IMR-90 (cell line): ENCODE measurements around the gene CRISPLD2. TPM values are rescaled to one million over a fixed set of nuclear protein-coding genes. Genes with fewer than 3 reads are reported as not detected.

Experiments used
- ATAC-seq: fragments of 200-7000 bp; cut with Tn5 transposase; 2 replicates; pipeline ENCODE4 v1.9.1; 2020; ENCODE audit warnings: low read depth, mild to moderate bottlenecking, moderate library complexity
- BruUV-seq: library from RNA; stranded (reverse); fragments of 400-500 nt; replicated peaks from 2 replicates; lab custom pipeline; 2021; lab: Mats Ljungman, UMichigan
- CTCF ChIA-PET: fragments of 300-600 bp; formaldehyde crosslinking; extraction: SDS; loops from one replicate; lab custom pipeline; 2021; ENCODE audit warnings: antibody characterized with exemption; lab: Yijun Ruan, JAX
- POLR2A ChIA-PET: fragments of 300-600 bp; sonication (Branson Sonifier 250); formaldehyde crosslinking; loops from one replicate; lab custom pipeline; 2022; ENCODE audit warnings: antibody characterized with exemption; ENCODE audit not compliant: unreplicated experiment; lab: Charles Lee
- DNase-seq: peaks from one replicate; pipeline ENCODE4 v3.0.0; 2013
- H2AFZ ChIP-seq: replicated peaks from 2 replicates; pipeline ENCODE3; 2013; ENCODE audit warnings: low read length, mild to moderate bottlenecking; ENCODE audit not compliant: poor library complexity
- H2AK5ac ChIP-seq: 2 replicates; pipeline ENCODE4 v1.6.1; 2013; ENCODE audit warnings: low read depth, low read length, inconsistent platforms
- H2AK9ac ChIP-seq: replicated peaks from 2 replicates; pipeline ENCODE3; 2013; ENCODE audit warnings: mild to moderate bottlenecking, low read depth, low read length, moderate library complexity; ENCODE audit not compliant: poor library complexity
- H2BK120ac ChIP-seq: 2 replicates; pipeline ENCODE4 v1.6.1; 2013; ENCODE audit warnings: low read depth, low read length, inconsistent platforms
- H2BK15ac ChIP-seq: 3 replicates; pipeline ENCODE4 v1.6.1; 2013; ENCODE audit warnings: low read depth, low read length, inconsistent platforms
- H2BK20ac ChIP-seq: 2 replicates; pipeline ENCODE4 v1.6.1; 2013; ENCODE audit warnings: low read depth, mild to moderate bottlenecking, inconsistent platforms, low read length, moderate library complexity
- H2BK5ac ChIP-seq: 2 replicates; pipeline ENCODE4 v1.6.1; 2013; ENCODE audit warnings: mild to moderate bottlenecking, low read depth, low read length, inconsistent platforms; ENCODE audit not compliant: poor library complexity, severe bottlenecking
- H3K14ac ChIP-seq: replicated peaks from 2 replicates; pipeline ENCODE4 v1.6.1; 2013; ENCODE audit warnings: low read depth, low read length, inconsistent platforms
- H3K18ac ChIP-seq: 2 replicates; pipeline ENCODE4 v1.6.1; 2013; ENCODE audit warnings: low read depth, low read length, control low read depth
- H3K23ac ChIP-seq: 2 replicates; pipeline ENCODE4 v1.6.1; 2013; ENCODE audit warnings: low read depth, low read length, inconsistent platforms
- H3K27ac ChIP-seq: 2 replicates; pipeline ENCODE4 v1.5.1; 2013; ENCODE audit warnings: mild to moderate bottlenecking, control low read depth, low read length; ENCODE audit not compliant: insufficient read depth
- H3K27me3 ChIP-seq: 2 replicates; pipeline ENCODE4 v1.6.1; 2013; ENCODE audit warnings: low read length; ENCODE audit not compliant: control insufficient read depth, insufficient read depth
- H3K36me3 ChIP-seq: 2 replicates; pipeline ENCODE4 v1.6.1; 2013; ENCODE audit warnings: low read length, mixed read lengths; ENCODE audit not compliant: control insufficient read depth, insufficient read depth
- H3K4ac ChIP-seq: 2 replicates; pipeline ENCODE4 v1.6.1; 2013; ENCODE audit warnings: low read depth, low read length, inconsistent platforms
- H3K4me1 ChIP-seq: 2 replicates; pipeline ENCODE4 v1.6.1; 2013; ENCODE audit warnings: low read length, mixed read lengths; ENCODE audit not compliant: control insufficient read depth, insufficient read depth
- H3K4me2 ChIP-seq: 2 replicates; pipeline ENCODE4 v1.6.1; 2013; ENCODE audit warnings: low read depth, mild to moderate bottlenecking, control low read depth, low read length, moderate library complexity
- H3K4me3 ChIP-seq: 2 replicates; pipeline ENCODE4 v1.5.1; 2013; ENCODE audit warnings: low read depth, mild to moderate bottlenecking, control low read depth, low read length, moderate library complexity; ENCODE audit not compliant: insufficient read depth
- H3K56ac ChIP-seq: 2 replicates; pipeline ENCODE4 v1.6.1; 2013; ENCODE audit warnings: low read length, inconsistent platforms; ENCODE audit not compliant: insufficient read depth; ENCODE audit errors: extremely low read depth
- H3K79me1 ChIP-seq, 2 experiments: 2 replicates each; pipeline ENCODE4 v1.6.1; 2013; ENCODE audit warnings: low read length in 2 of 2, inconsistent platforms in 1 of 2, low read depth in 1 of 2
- H3K9ac ChIP-seq: 2 replicates; pipeline ENCODE4 v1.6.1; 2013; ENCODE audit warnings: low read depth, low read length, control low read depth
- H3K9me1 ChIP-seq: 2 replicates; pipeline ENCODE4 v1.6.1; 2013; ENCODE audit warnings: low read length, inconsistent platforms; ENCODE audit not compliant: insufficient read depth
- H3K9me3 ChIP-seq: 2 replicates; pipeline ENCODE4 v1.6.1; 2013; ENCODE audit warnings: low read length; ENCODE audit not compliant: control insufficient read depth, insufficient read depth
- H4K20me1 ChIP-seq: 2 replicates; pipeline ENCODE4 v1.6.1; 2013; ENCODE audit warnings: low read length, inconsistent platforms; ENCODE audit not compliant: insufficient read depth
- H4K5ac ChIP-seq: 2 replicates; pipeline ENCODE4 v1.6.1; 2013; ENCODE audit warnings: mild to moderate bottlenecking, low read depth, low read length, control low read depth
- H4K8ac ChIP-seq, 2 experiments: 2 replicates each; pipeline ENCODE4 v1.6.1; 2013; ENCODE audit warnings: low read depth in 2 of 2, low read length in 2 of 2, control low read depth in 1 of 2, inconsistent platforms in 1 of 2
- H4K91ac ChIP-seq: 2 replicates; pipeline ENCODE4 v1.6.1; 2013; ENCODE audit warnings: low read depth, low read length, inconsistent platforms; ENCODE audit not compliant: insufficient read depth
- CEBPB ChIP-seq: IDR thresholded peaks from 2 replicates; pipeline ENCODE4 v1.6.1; 2012; ENCODE audit warnings: low read depth, low read length, improper control_type of control experiment
- CHD1 ChIP-seq: IDR thresholded peaks from 2 replicates; pipeline ENCODE4 v1.6.1; 2012; ENCODE audit warnings: low read depth, low read length, improper control_type of control experiment
- ELK1 ChIP-seq: fragments of 150-350 bp; IDR thresholded peaks from 2 replicates; pipeline ENCODE4 v1.6.1; 2016; ENCODE audit warnings: low read depth, mild to moderate bottlenecking, low read length, moderate library complexity, borderline replicate concordance
- FOS ChIP-seq: fragments of 150-350 bp; IDR thresholded peaks from 2 replicates; pipeline ENCODE4 v1.6.1; 2016; ENCODE audit warnings: low read depth, low read length
- MAFK ChIP-seq: IDR thresholded peaks from 2 replicates; pipeline ENCODE4 v1.6.1; 2012; ENCODE audit warnings: low read depth, low read length, improper control_type of control experiment
- MAZ ChIP-seq: IDR thresholded peaks from 2 replicates; pipeline ENCODE4 v1.6.1; 2012; ENCODE audit warnings: low read depth, mild to moderate bottlenecking, low read length, improper control_type of control experiment, moderate library complexity, borderline replicate concordance
- MXI1 ChIP-seq: IDR thresholded peaks from 2 replicates; pipeline ENCODE4 v1.6.1; 2012; ENCODE audit warnings: low read depth, mild to moderate bottlenecking, low read length, moderate library complexity, borderline replicate concordance
- NFE2L2 ChIP-seq: fragments of 150-350 bp; IDR thresholded peaks from 2 replicates; pipeline ENCODE4 v1.6.1; 2016; ENCODE audit warnings: low read depth, mild to moderate bottlenecking, low read length
- POLR2A ChIP-seq: IDR thresholded peaks from 2 replicates; pipeline ENCODE4 v1.6.1; 2012; ENCODE audit warnings: mild to moderate bottlenecking, low read depth, low read length
- RAD21 ChIP-seq: IDR thresholded peaks from 2 replicates; pipeline ENCODE4 v1.6.1; 2012; ENCODE audit warnings: low read length, improper control_type of control experiment
- RCOR1 ChIP-seq: IDR thresholded peaks from 2 replicates; pipeline ENCODE4 v1.6.1; 2012; ENCODE audit warnings: mild to moderate bottlenecking, low read length, improper control_type of control experiment; ENCODE audit not compliant: insufficient replicate concordance
- RFX5 ChIP-seq: IDR thresholded peaks from 2 replicates; pipeline ENCODE4 v1.8.0; 2012; ENCODE audit warnings: low read depth, mild to moderate bottlenecking, low read length, moderate library complexity
- SMC3 ChIP-seq: fragments of 150-350 bp; IDR thresholded peaks from 2 replicates; pipeline ENCODE4 v1.6.1; 2016; ENCODE audit warnings: low read depth, mild to moderate bottlenecking, antibody characterized with exemption, low read length, moderate library complexity
- WGBS, 2 experiments: methylation state at CpG; one replicate each; pipeline versions ENCODE4 v1.1.5 to v1.1.7; 2013; ENCODE audit warnings: missing lambda C conversion rate in 2 of 2; ENCODE audit not compliant: insufficient read length in 1 of 2; ENCODE audit errors: extremely low coverage in 2 of 2; 5-methylcytosine and 5-hydroxymethylcytosine counted together
- dilution Hi-C: fragments of 300-500 bp; cut with HindIII; formaldehyde crosslinking; loops from one replicate; pipeline ENCODE4 v1.14.3; 2018; ENCODE audit warnings: low sequenced_read_pairs; ENCODE audit not compliant: unreplicated experiment
- in situ Hi-C: fragments of 300-500 bp; cut with MboI; formaldehyde crosslinking; loops from 3 replicates; pipeline ENCODE4 v1.14.3; 2019; ENCODE audit warnings: low sequenced_read_pairs, inconsistent platforms, mixed read lengths
- intact Hi-C: fragments of 100-400 bp; cut with micrococcal nuclease; formaldehyde crosslinking; loops from 2 replicates; pipeline ENCODE4 v1.10.0; 2022
- polyA plus RNA-seq, 3 experiments: library from polyadenylated mRNA; depleted of rRNA; stranded (reverse); fragments of >200 nt; gene quantifications; 2 replicates each; pipeline ENCODE4 v1.2.3, GENCODE V29; 2012; ENCODE audit warnings: low replicate concordance in 1 of 3
- total RNA-seq: library from RNA; depleted of rRNA; stranded (reverse); fragments of >200 nt; gene quantifications from 2 replicates; pipeline ENCODE4 v1.2.3, GENCODE V29; 2012

Gene CRISPLD2
- total and polyA plus RNA-seq, 2 of the 4 experiments (the other 2 are of a cell fraction), result 23.1 to 37.5 TPM

- H2AK5ac ChIP-seq, result no peak overlapping the region
- H3K79me1 ChIP-seq, result no peaks in the 10 kb centered on the region
- H4K91ac ChIP-seq, result no peak overlapping the region
- no peak overlapping the region for H2AFZ ChIP-seq
- TF ChIP-seq RCOR1, result no peak
- no peak for TF ChIP-seq POLR2A
- TF ChIP-seq RFX5, result no peak
- TF ChIP-seq NFE2L2, result no peak
- TF ChIP-seq SMC3, result no peak
- no peak for TF ChIP-seq FOS
- TF ChIP-seq MXI1, result no peak
- no peak for TF ChIP-seq CEBPB
- TF ChIP-seq RAD21, result no peak
- no peak for TF ChIP-seq MAFK
- TF ChIP-seq ELK1, result no peak
- TF ChIP-seq CHD1, result no peak
- TF ChIP-seq MAZ, result no peak
- no peak overlapping the region for H3K23ac ChIP-seq
- H2BK120ac ChIP-seq, result no peak overlapping the region
- DNase-seq (no peak), ATAC-seq (no peak)
- H2BK5ac ChIP-seq, result no peak overlapping the region
- no peak overlapping the region for H3K56ac ChIP-seq
- no peak overlapping the region for H3K27ac ChIP-seq
- ChIA-PET CTCF (interaction anchor here (0.7 kb wide), 1 partner anchor 292 kb away, joined by 3 read pairs; no protein-coding TSS in a partner anchor), POLR2A (no interaction called here)
- no TSS peak for BruUV-seq
- no peak overlapping the region for H2BK20ac ChIP-seq
- H3K4ac ChIP-seq, result no peak overlapping the region
- intact Hi-C loops (no loop called here), dilution Hi-C loops (no loop called here), in situ Hi-C loops (no loop called here)
- no peak overlapping the region for H2AK9ac ChIP-seq
- no peak overlapping the region for H3K9ac ChIP-seq
- H3K4me1 ChIP-seq, result peaks cover 11% of the 10 kb centered on the region; the same call in 1 of the 2 replicates
- H4K20me1 ChIP-seq, result no peaks in the 10 kb centered on the region
- no peak overlapping the region for H2BK15ac ChIP-seq
- H4K8ac ChIP-seq, result no peak overlapping the region
- WGBS, 2 experiments, result 97% methylated on average over 5 of the region's 8 CpGs; no CpG with 5 or more reads in 1 of the 2 experiments
- no peaks in the 10 kb centered on the region for H3K36me3 ChIP-seq
- H3K9me1 ChIP-seq, result no peaks in the 10 kb centered on the region
- no peak overlapping the region for H3K4me3 ChIP-seq
- no peak overlapping the region for H3K18ac ChIP-seq
- H3K9me3 ChIP-seq, result no peaks in the 10 kb centered on the region
- no peak overlapping the region for H3K14ac ChIP-seq
- peaks cover 29% of the 10 kb centered on the region for H3K27me3 ChIP-seq
- H3K4me2 ChIP-seq, result no peak overlapping the region
- no peak overlapping the region for H4K5ac ChIP-seq
These were observed 100.5 kb downstream of the CRISPLD2 start for GRCh38 chr16:84920333-84920732.
